ENCODE results near the gene AP3B2.

GRCh38 chr15:82677720-82678323 is 31.9 kb downstream of the AP3B2 start:
- TF ChIP-seq CTCF (IDR thresholded peaks at IDR 0.05; ENCODE audit: low read depth, low read length, missing input control) (no peak), RAD21 (IDR thresholded peaks at IDR 0.05) (no peak), GABPA (IDR thresholded peaks at IDR 0.05 in 1 of 2, conservative IDR thresholded peaks at IDR 0.05 in 1 of 2) (no peak), TAF1 (conservative IDR thresholded peaks at IDR 0.05) (no peak), REST (IDR thresholded peaks at IDR 0.05) (no peak), EGR1 (IDR thresholded peaks at IDR 0.05; ENCODE audit: low read depth in 2 of 2) (no peak), NR2F2 (IDR thresholded peaks at IDR 0.05) (no peak), HNF4A (conservative IDR thresholded peaks at IDR 0.05) (no peak)

All from liver (tissue), 3 donors.